Gastroesophageal sphincter (tissue), 3 donors: Measurements from ENCODE around the gene PELI2.

ENCODE experiments used
- EP300 ChIP-seq: sonication (generic); formaldehyde crosslinking; IDR thresholded peaks from one replicate; pipeline ENCODE4 v1.6.1; 2017; ENCODE audit warnings: antibody characterized with exemption, mild to moderate bottlenecking
- POLR2A ChIP-seq, 2 donors: fragments of 450-650 bp; IDR thresholded peaks; one replicate each; pipeline ENCODE4 v1.6.1; 2017; ENCODE audit warnings: antibody characterized with exemption in 2 of 2, mild to moderate bottlenecking in 2 of 2, moderate library complexity in 1 of 2
- POLR2AphosphoS5 ChIP-seq: sonication (generic); formaldehyde crosslinking; IDR thresholded peaks from one replicate; pipeline ENCODE4 v1.6.1; 2017; ENCODE audit warnings: antibody characterized with exemption
- TF ChIP-seq, protein P1 (sequence below), 4 experiments: fragments of 200-600 bp in 2 of 4; fragments of 450-650 bp in 2 of 4; sonication (generic) in 1 of 4; IDR thresholded peaks; one replicate each; pipeline ENCODE4 v1.5.1; 2017 to 2019; ENCODE audit warnings: antibody characterized with exemption in 4 of 4, mild to moderate bottlenecking in 2 of 4, moderate library complexity in 2 of 4

- TF ChIP-seq, protein P1, sequence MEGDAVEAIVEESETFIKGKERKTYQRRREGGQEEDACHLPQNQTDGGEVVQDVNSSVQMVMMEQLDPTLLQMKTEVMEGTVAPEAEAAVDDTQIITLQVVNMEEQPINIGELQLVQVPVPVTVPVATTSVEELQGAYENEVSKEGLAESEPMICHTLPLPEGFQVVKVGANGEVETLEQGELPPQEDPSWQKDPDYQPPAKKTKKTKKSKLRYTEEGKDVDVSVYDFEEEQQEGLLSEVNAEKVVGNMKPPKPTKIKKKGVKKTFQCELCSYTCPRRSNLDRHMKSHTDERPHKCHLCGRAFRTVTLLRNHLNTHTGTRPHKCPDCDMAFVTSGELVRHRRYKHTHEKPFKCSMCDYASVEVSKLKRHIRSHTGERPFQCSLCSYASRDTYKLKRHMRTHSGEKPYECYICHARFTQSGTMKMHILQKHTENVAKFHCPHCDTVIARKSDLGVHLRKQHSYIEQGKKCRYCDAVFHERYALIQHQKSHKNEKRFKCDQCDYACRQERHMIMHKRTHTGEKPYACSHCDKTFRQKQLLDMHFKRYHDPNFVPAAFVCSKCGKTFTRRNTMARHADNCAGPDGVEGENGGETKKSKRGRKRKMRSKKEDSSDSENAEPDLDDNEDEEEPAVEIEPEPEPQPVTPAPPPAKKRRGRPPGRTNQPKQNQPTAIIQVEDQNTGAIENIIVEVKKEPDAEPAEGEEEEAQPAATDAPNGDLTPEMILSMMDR (IDR thresholded peaks at IDR 0.05), result no peak
- TF ChIP-seq EP300 (no peak), POLR2A (IDR thresholded peaks at IDR 0.05) (no peak), POLR2AphosphoS5 (no peak)
Observed at GRCh38 chr14:56168007-56168616, 49.9 kb downstream of the PELI2 start.
